Stimulated activated naive CD8-positive, alpha-beta T cell treated with anti-CD3 and anti-CD28 coated beads, Interleukin-15, Interleukin-2, amounts not matched to agents 100 U/mL and 50 U/mL, for 24 hours (primary cell): Measurements from ENCODE around the gene PRR16.

ENCODE experiments used
- ATAC-seq: fragments of 150-1000 bp; cut with Tn5 transposase; one replicate; pipeline ENCODE4 v1.10.0; 2021
- DNase-seq: peaks from one replicate; pipeline ENCODE4 v3.0.0; 2021

Gene PRR16

GRCh38 chr5:120576588-120576987 is 112.5 kb downstream of the PRR16 start:
- DNase-seq: no peak
- ATAC-seq: no peak

GRCh38 chr5:120582635-120583034 is 118.5 kb downstream of the PRR16 start:
- no peak for ATAC-seq
- no peak for DNase-seq

GRCh38 chr5:120586646-120587045 is 122.5 kb downstream of the PRR16 start:
- DNase-seq (no peak), ATAC-seq (no peak)

GRCh38 chr5:120591911-120592310 is 127.8 kb downstream of the PRR16 start:
- DNase-seq (no peak), ATAC-seq (no peak)

- DNase-seq (no peak), ATAC-seq (no peak)
Observed at GRCh38 chr5:120599576-120599975, 135.5 kb downstream of the PRR16 start.

GRCh38 chr5:120600639-120601038 is 136.5 kb downstream of the PRR16 start:
- no peak for ATAC-seq
- no peak for DNase-seq

- no peak for ATAC-seq
- DNase-seq: no peak
Observed at GRCh38 chr5:120602033-120602432, 137.9 kb downstream of the PRR16 start.

- DNase-seq (no peak), ATAC-seq (no peak)
Observed at GRCh38 chr5:120604884-120605283, 140.8 kb downstream of the PRR16 start.

- ATAC-seq: no peak
- DNase-seq: no peak
Observed at GRCh38 chr5:120605325-120606079, 141.4 kb downstream of the PRR16 start.

- DNase-seq (no peak), ATAC-seq (no peak)
Observed at GRCh38 chr5:120609570-120609969, 145.5 kb downstream of the PRR16 start.

- ATAC-seq: no peak
Observed at GRCh38 chr5:120610145-120610544, 146.0 kb downstream of the PRR16 start.

GRCh38 chr5:120613729-120614128 is 149.6 kb downstream of the PRR16 start:
- no peak for DNase-seq
- no peak for ATAC-seq

More at GRCh38 chr5:120610145-120610544, 146.0 kb downstream of the PRR16 start:
- DNase-seq: no peak

GRCh38 chr5:120614531-120615180 is 150.6 kb downstream of the PRR16 start:
- DNase-seq (no peak), ATAC-seq (no peak)

- ATAC-seq (no peak), DNase-seq (no peak)
Observed at GRCh38 chr5:120615967-120616645, 152.0 kb downstream of the PRR16 start.

GRCh38 chr5:120621339-120621738 is 157.2 kb downstream of the PRR16 start:
- DNase-seq (no peak), ATAC-seq (no peak)

- DNase-seq (no peak), ATAC-seq (no peak)
Observed at GRCh38 chr5:120624021-120624563, 160.0 kb downstream of the PRR16 start.

GRCh38 chr5:120628156-120628555 is 164.1 kb downstream of the PRR16 start:
- no peak for DNase-seq
- no peak for ATAC-seq

GRCh38 chr5:120630550-120630949 is 166.4 kb downstream of the PRR16 start:
- no peak for ATAC-seq
- no peak for DNase-seq

- ATAC-seq (no peak), DNase-seq (no peak)
Observed at GRCh38 chr5:120631611-120632010, 167.5 kb downstream of the PRR16 start.

GRCh38 chr5:120632430-120632829 is 168.3 kb downstream of the PRR16 start:
- DNase-seq: no peak
- ATAC-seq: no peak

- DNase-seq (no peak), ATAC-seq (no peak)
Observed at GRCh38 chr5:120638449-120638848, 174.3 kb downstream of the PRR16 start.

- no peak for DNase-seq
- no peak for ATAC-seq
Observed at GRCh38 chr5:120640778-120641177, 176.7 kb downstream of the PRR16 start.

- no peak for ATAC-seq
- DNase-seq: no peak
Observed at GRCh38 chr5:120644516-120644915, 180.4 kb downstream of the PRR16 start.
